GM23248 (cell line): ENCODE data around the gene NQO2. TPM values are rescaled to one million over a fixed set of nuclear protein-coding genes. Genes with fewer than 3 reads are reported as not detected.

Experiments used
- DNase-seq: peaks from one replicate; pipeline ENCODE4 v3.0.0-alpha.2; 2015
- H2AFZ ChIP-seq: fragments of 200-600 bp; sonication (generic); 2 replicates; pipeline ENCODE4 v1.6.1; 2016; ENCODE audit warnings: antibody characterized with exemption
- H3F3A ChIP-seq: fragments of 200-600 bp; sonication (generic); 2 replicates; pipeline ENCODE4 v1.6.1; 2016; ENCODE audit warnings: mild to moderate bottlenecking, antibody characterized with exemption, mixed run types; ENCODE audit not compliant: insufficient read depth
- H3K27ac ChIP-seq: fragments of 200-600 bp; sonication (generic); 2 replicates; pipeline ENCODE4 v1.5.1; 2016; ENCODE audit warnings: mild to moderate bottlenecking
- H3K27me3 ChIP-seq: fragments of 200-600 bp; sonication (generic); replicated peaks from 2 replicates; pipeline ENCODE4 v1.6.1; 2016; ENCODE audit warnings: mild to moderate bottlenecking; ENCODE audit not compliant: insufficient read depth
- H3K36me3 ChIP-seq: fragments of 200-600 bp; sonication (generic); 2 replicates; pipeline ENCODE4 v1.6.1; 2016; ENCODE audit warnings: low read depth, mild to moderate bottlenecking
- H3K4me1 ChIP-seq: fragments of 200-600 bp; sonication (generic); 2 replicates; pipeline ENCODE4 v1.6.1; 2016; ENCODE audit warnings: mild to moderate bottlenecking; ENCODE audit not compliant: insufficient read depth
- H3K4me2 ChIP-seq: fragments of 200-600 bp; sonication (generic); one replicate; pipeline ENCODE4 v1.6.1; 2016; ENCODE audit warnings: mild to moderate bottlenecking; ENCODE audit not compliant: unreplicated experiment
- H3K4me3 ChIP-seq: fragments of 200-600 bp; sonication (generic); 2 replicates; pipeline ENCODE4 v1.5.1; 2016; ENCODE audit warnings: mild to moderate bottlenecking
- H3K79me2 ChIP-seq: fragments of 200-600 bp; sonication (generic); 2 replicates; pipeline ENCODE4 v1.6.1; 2016; ENCODE audit warnings: mild to moderate bottlenecking; ENCODE audit not compliant: insufficient read depth
- H3K9ac ChIP-seq: fragments of 200-600 bp; sonication (generic); 2 replicates; pipeline ENCODE4 v1.6.1; 2016; ENCODE audit warnings: mild to moderate bottlenecking
- H3K9me2 ChIP-seq: fragments of 200-600 bp; sonication (generic); 2 replicates; pipeline ENCODE4 v1.6.1; 2016; ENCODE audit warnings: mixed run types, mild to moderate bottlenecking, moderate library complexity; ENCODE audit not compliant: insufficient read depth
- H3K9me3 ChIP-seq: fragments of 200-600 bp; sonication (generic); one replicate; pipeline ENCODE4 v1.6.1; 2017; ENCODE audit warnings: low read depth
- H4K20me1 ChIP-seq: fragments of 200-600 bp; sonication (generic); 2 replicates; pipeline ENCODE4 v1.6.0; 2016; ENCODE audit not compliant: insufficient read depth
- EZH2 ChIP-seq: fragments of 200-600 bp; sonication (generic); IDR thresholded peaks from 2 replicates; pipeline ENCODE4 v1.6.1; 2018; ENCODE audit warnings: antibody characterized with exemption, mild to moderate bottlenecking; ENCODE audit not compliant: insufficient read depth, poor library complexity, severe bottlenecking
- EZH2phosphoT487 ChIP-seq: fragments of 200-600 bp; sonication (generic); IDR thresholded peaks from 2 replicates; pipeline ENCODE4 v1.6.1; 2018; ENCODE audit warnings: antibody characterized with exemption, moderate library complexity, mild to moderate bottlenecking, low read depth; ENCODE audit not compliant: insufficient read depth
- WGBS, 2 experiments: methylation state at CpG; one replicate each; pipeline ENCODE4 v1.1.6; 2015 to 2017; ENCODE audit warnings: low lambda C conversion rate in 2 of 2, low coverage in 1 of 2; ENCODE audit errors: missing lambda C conversion rate in 2 of 2; 5-methylcytosine and 5-hydroxymethylcytosine counted together
- in situ Hi-C: fragments of 300-500 bp; cut with MboI; formaldehyde crosslinking; loops from 2 replicates; pipeline ENCODE4 v1.15.0; 2020
- polyA plus RNA-seq: library from polyadenylated mRNA; unstranded; fragments of >200 nt; fragmentation: Nextera tagmentation; extraction: Ambion mirVana; gene quantifications from 2 replicates; pipeline ENCODE4 v1.2.1, GENCODE V29; 2016
- total RNA-seq: library from RNA; depleted of rRNA; stranded (reverse); fragments of >200 nt; shearing (Covaris generic); gene quantifications from 2 replicates; pipeline ENCODE4 v1.2.3, GENCODE V29; 2014

NQO2 gene
- total and polyA plus RNA-seq, 2 experiments from 2014 or later = 29.6 to 61.0 TPM

GRCh38 chr6:2962004-2962403, 37.7 kb upstream of the NQO2 start:
- no peaks in the 10 kb centered on the region for H3K9me2 ChIP-seq
- no peak overlapping the region for H3K27ac ChIP-seq
- peaks cover 22% of the 10 kb centered on the region for H3F3A ChIP-seq
- H3K9me3 ChIP-seq = no peaks in the 10 kb centered on the region
- no peak overlapping the region for H3K4me2 ChIP-seq
- in situ Hi-C loops = no loop called here
- peaks cover 97% of the 10 kb centered on the region for H3K79me2 ChIP-seq
- no peaks in the 10 kb centered on the region; the same call in 1 of the 2 replicates for H3K36me3 ChIP-seq
- peaks cover 18% of the 10 kb centered on the region for H3K4me1 ChIP-seq
- no peak overlapping the region for H3K4me3 ChIP-seq
- TF ChIP-seq EZH2phosphoT487 = no peak
- no peak for TF ChIP-seq EZH2
- no peaks in the 10 kb centered on the region for H4K20me1 ChIP-seq
- no peak overlapping the region for H3K9ac ChIP-seq
- DNase-seq = no peak
- no peak overlapping the region for H2AFZ ChIP-seq
- no peaks in the 10 kb centered on the region for H3K27me3 ChIP-seq
- WGBS, 2 experiments = 89% methylated on average over 9 of the region's 9 CpGs

GRCh38 chr6:2962636-2963035, 37.1 kb upstream of the NQO2 start:
- Histone ChIP-seq H3K4me1 (peaks cover 18% of the 10 kb centered on the region), H3F3A (peaks cover 22% of the 10 kb centered on the region), H3K4me3 (no peak overlapping the region), H3K36me3 (no peaks in the 10 kb centered on the region; the same call in 1 of the 2 replicates), H3K27ac (no peak overlapping the region), H4K20me1 (no peaks in the 10 kb centered on the region), H3K4me2 (no peak overlapping the region), H3K79me2 (peaks cover 97% of the 10 kb centered on the region), H3K9me3 (no peaks in the 10 kb centered on the region), H2AFZ (no peak overlapping the region), H3K27me3 (no peaks in the 10 kb centered on the region), H3K9ac (no peak overlapping the region), H3K9me2 (no peaks in the 10 kb centered on the region)
- in situ Hi-C loops = no loop called here
- no peak for TF ChIP-seq EZH2phosphoT487
- no peak for TF ChIP-seq EZH2
- DNase-seq = no peak
- 87 to 89% methylated on average over 3 of the region's 3 CpGs for WGBS, 2 experiments

- H3K4me2 ChIP-seq = no peak overlapping the region
- H3K4me3 ChIP-seq = no peak overlapping the region
Observed at GRCh38 chr6:2963756-2964155, 35.9 kb upstream of the NQO2 start.

GRCh38 chr6:2964793-2965505, 34.7 kb upstream of the NQO2 start:
- no peak for DNase-seq
- TF ChIP-seq EZH2 = no peak
- no peak for TF ChIP-seq EZH2phosphoT487
- Histone ChIP-seq H4K20me1 (no peaks in the 10 kb centered on the region), H3K27ac (no peak overlapping the region), H3K9me2 (no peaks in the 10 kb centered on the region), H3K9ac (no peak overlapping the region), H3K79me2 (peaks cover 97% of the 10 kb centered on the region), H3K4me1 (peaks cover 22% of the 10 kb centered on the region), H2AFZ (no peak overlapping the region), H3K27me3 (no peaks in the 10 kb centered on the region), H3F3A (peaks cover 22% of the 10 kb centered on the region), H3K4me3 (no peak overlapping the region), H3K4me2 (no peak overlapping the region), H3K9me3 (no peaks in the 10 kb centered on the region), H3K36me3 (peaks cover 5% of the 10 kb centered on the region; the same call in 1 of the 2 replicates)
- in situ Hi-C loops = no loop called here
- 96 to 97% methylated on average over 17 of the region's 17 CpGs for WGBS, 2 experiments

More at GRCh38 chr6:2963756-2964155, 35.9 kb upstream of the NQO2 start:
- in situ Hi-C loops = no loop called here
- Histone ChIP-seq H3K9ac (no peak overlapping the region), H3K27me3 (no peaks in the 10 kb centered on the region), H3K4me1 (peaks cover 18% of the 10 kb centered on the region), H3K79me2 (peaks cover 97% of the 10 kb centered on the region), H3K9me3 (no peaks in the 10 kb centered on the region), H2AFZ (no peak overlapping the region), H3F3A (peaks cover 29% of the 10 kb centered on the region), H4K20me1 (no peaks in the 10 kb centered on the region), H3K27ac (no peak overlapping the region), H3K9me2 (no peaks in the 10 kb centered on the region), H3K36me3 (peaks cover 5% of the 10 kb centered on the region; the same call in 1 of the 2 replicates)
- 88 to 94% methylated on average over 8 of the region's 8 CpGs for WGBS, 2 experiments
- DNase-seq = no peak
- TF ChIP-seq EZH2 (no peak), EZH2phosphoT487 (no peak)
